Upper lobe of left lung (tissue), 4 donors: Measurements from ENCODE around the gene RPS6KA5.

Experiments used
- EP300 ChIP-seq, 4 donors: sonication (generic); formaldehyde crosslinking; IDR thresholded peaks; one replicate each; pipeline ENCODE4 v1.5.1; 2017; ENCODE audit warnings: antibody characterized with exemption in 4 of 4, control low read depth in 2 of 4
- POLR2A ChIP-seq, 4 donors: fragments of 450-650 bp; IDR thresholded peaks; one replicate each; pipeline ENCODE4 v1.5.1; 2016 to 2017; ENCODE audit warnings: antibody characterized with exemption in 4 of 4, mild to moderate bottlenecking in 2 of 4
- POLR2AphosphoS5 ChIP-seq, 2 donors: sonication (generic); formaldehyde crosslinking; IDR thresholded peaks; one replicate each; pipeline ENCODE4 v1.5.1; 2017; ENCODE audit warnings: antibody characterized with exemption in 2 of 2
- TF ChIP-seq, protein P1 (sequence below), 6 experiments: fragments of 450-650 bp in 4 of 6; fragments of 200-600 bp in 2 of 6; sonication (generic) in 2 of 6; IDR thresholded peaks; one replicate each; pipeline ENCODE4 v1.5.1; 2016 to 2019; ENCODE audit warnings: antibody characterized with exemption in 6 of 6

- TF ChIP-seq, protein P1, sequence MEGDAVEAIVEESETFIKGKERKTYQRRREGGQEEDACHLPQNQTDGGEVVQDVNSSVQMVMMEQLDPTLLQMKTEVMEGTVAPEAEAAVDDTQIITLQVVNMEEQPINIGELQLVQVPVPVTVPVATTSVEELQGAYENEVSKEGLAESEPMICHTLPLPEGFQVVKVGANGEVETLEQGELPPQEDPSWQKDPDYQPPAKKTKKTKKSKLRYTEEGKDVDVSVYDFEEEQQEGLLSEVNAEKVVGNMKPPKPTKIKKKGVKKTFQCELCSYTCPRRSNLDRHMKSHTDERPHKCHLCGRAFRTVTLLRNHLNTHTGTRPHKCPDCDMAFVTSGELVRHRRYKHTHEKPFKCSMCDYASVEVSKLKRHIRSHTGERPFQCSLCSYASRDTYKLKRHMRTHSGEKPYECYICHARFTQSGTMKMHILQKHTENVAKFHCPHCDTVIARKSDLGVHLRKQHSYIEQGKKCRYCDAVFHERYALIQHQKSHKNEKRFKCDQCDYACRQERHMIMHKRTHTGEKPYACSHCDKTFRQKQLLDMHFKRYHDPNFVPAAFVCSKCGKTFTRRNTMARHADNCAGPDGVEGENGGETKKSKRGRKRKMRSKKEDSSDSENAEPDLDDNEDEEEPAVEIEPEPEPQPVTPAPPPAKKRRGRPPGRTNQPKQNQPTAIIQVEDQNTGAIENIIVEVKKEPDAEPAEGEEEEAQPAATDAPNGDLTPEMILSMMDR (IDR thresholded peaks at IDR 0.05) = no peak
- no peak for TF ChIP-seq POLR2A (IDR thresholded peaks at IDR 0.05)
- TF ChIP-seq POLR2AphosphoS5 (IDR thresholded peaks at IDR 0.05) = no peak
- TF ChIP-seq EP300 (IDR thresholded peaks at IDR 0.05) = no peak
Observed at GRCh38 chr14:90892970-90893369, 167.5 kb downstream of the RPS6KA5 start.
